HG03565 (cell line): ENCODE data around the gene USP6.
"Not testable (repeated sequence)": the region's sequence is repeated elsewhere in the genome, so short reads cannot be mapped to it uniquely, and the experiment has no call there.

ENCODE experiments used
- ATAC-seq: cut with Tn5 transposase; IDR thresholded peaks from one replicate; pipeline ENCODE4 v1.9.1; 2021; ENCODE audit warnings: mild to moderate bottlenecking, moderate library complexity; ENCODE audit not compliant: unreplicated experiment

Gene USP6

DNA sequence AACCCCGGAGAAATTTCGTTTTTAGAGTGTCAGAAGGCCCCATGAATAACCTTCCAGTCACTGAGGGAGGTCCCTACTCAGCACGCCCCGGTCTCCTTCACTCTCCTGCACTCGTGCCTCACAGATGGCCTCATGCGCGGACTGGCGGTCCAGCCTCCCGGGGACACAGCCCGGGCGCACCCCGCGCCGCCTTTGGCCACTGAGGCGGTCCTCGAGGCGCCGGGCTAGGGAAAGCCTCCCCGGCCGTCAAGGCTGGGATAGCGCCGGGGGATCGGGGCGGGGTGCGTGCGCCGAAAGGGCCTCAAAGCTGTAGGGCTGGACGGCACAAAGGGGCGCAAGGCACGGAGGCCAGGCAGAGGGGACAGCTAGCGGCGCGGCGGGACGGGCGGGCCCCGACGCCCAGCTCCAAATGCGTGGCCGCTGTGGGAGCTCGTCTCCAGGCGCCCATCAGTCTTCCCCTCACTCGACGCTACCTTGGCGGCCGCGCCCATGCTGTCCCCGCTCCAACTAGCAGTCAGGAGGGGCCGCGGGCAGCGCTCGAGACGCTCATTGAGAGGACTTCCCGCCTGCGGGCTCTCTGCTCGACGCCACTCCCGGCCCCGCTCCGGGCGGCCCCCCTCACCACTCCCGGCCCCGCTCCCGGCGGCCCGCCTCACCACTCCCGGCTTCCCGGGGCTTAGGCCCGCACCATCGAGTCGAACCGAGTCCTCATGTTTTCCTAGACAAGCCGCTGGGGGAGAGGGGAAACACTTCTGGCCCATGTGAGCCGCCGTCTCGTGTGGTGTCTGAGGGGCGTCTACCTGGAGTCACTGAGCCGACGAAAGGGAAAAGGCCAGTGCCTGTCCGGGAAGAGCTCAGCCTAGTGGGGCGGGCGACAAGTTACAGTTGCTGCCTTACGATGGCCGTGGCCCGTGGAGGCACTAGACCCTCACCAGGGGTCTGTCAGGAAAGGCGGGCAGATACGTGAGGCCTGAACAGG, at the start of gene USP6:
Gene USP6, plus strand, starts transcription at position 360 of the 979 bp plus-strand sequence. CDS start 14,336 bp downstream, outside the sequence.
- no peak for ATAC-seq

- ATAC-seq = no peak
These were observed 47.6 kb upstream of the USP6 start for GRCh38 chr17:5068236-5068635.

- ATAC-seq = no peak
These were observed 46.1 kb upstream of the USP6 start for GRCh38 chr17:5069724-5070123.

GRCh38 chr17:5075472-5075871, 40.4 kb upstream of the USP6 start:
- not testable (repeated sequence) for ATAC-seq

- not testable (repeated sequence) for ATAC-seq
These were observed 38.6 kb upstream of the USP6 start for GRCh38 chr17:5077275-5077674.

DNA sequence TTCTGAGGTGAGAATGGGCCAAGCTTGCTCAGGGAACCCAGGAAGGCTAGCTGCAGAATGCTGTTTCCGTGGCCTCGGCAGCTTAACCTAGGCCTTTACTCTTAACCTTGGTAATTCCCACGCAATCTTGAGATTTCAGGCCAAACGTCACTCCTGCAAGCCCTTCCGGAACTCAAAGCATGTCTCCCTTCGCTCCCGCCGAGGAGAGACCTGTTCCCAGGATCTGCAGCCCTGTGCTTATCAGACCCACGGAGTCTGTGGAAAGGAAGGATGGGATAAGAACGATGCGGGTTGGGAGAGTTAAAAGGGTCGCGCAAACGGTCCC, 38.1 kb upstream of the USP6 start:
- no peak for ATAC-seq

DNA sequence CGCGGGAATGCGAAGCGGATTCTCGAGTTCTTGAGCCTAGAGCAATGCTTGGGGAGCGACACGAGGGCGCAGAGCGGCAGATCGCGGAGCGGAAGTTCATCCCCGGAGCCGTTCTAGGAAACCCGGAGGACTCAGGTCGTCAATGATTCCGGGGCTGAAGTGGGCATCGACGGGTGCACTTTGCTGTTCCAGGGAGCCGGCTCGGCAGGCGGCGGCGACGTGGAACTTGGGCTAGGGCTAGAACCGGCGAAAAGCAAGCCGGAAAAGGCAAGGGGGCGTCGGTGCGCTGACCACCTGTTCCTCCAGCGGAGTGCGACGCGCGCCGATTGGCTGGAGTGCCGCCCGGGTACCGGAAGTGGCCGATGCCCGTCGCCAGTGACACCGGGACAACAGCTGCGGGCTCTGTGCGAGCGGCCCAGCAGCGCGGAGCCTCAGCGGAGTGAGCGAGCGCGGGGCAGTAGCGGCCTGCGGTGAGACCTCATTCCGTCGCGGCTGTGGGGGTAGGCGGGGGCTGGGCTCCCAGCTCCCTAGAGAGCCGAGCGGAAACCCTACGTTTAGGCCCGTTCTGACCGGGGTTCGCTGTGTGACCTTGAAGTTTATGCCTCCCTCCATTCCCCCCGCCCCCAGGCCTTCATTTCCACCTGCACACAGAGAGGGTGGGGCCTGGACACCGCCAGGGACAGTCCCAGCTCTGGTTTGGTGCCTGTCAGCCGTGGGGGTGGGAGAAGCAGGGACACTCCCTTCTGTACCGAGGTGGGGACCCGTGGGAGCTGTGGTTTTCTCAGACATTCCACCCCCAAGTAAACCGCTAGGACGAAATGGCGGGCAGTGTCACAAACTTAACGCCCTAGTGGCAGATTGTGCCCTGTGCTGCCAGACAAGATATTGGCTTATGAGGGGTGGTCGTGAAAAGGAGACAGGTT, 37.5 kb upstream of the USP6 start, which contains the start of gene ZFP3:
Gene ZFP3, plus strand, starts transcription at position 362 of the 923 bp plus-strand sequence. CDS start 13,038 bp downstream, outside the sequence.
- ATAC-seq = peak; percentile 62

GRCh38 chr17:5080591-5080990, 35.2 kb upstream of the USP6 start:
- ATAC-seq = no peak

DNA sequence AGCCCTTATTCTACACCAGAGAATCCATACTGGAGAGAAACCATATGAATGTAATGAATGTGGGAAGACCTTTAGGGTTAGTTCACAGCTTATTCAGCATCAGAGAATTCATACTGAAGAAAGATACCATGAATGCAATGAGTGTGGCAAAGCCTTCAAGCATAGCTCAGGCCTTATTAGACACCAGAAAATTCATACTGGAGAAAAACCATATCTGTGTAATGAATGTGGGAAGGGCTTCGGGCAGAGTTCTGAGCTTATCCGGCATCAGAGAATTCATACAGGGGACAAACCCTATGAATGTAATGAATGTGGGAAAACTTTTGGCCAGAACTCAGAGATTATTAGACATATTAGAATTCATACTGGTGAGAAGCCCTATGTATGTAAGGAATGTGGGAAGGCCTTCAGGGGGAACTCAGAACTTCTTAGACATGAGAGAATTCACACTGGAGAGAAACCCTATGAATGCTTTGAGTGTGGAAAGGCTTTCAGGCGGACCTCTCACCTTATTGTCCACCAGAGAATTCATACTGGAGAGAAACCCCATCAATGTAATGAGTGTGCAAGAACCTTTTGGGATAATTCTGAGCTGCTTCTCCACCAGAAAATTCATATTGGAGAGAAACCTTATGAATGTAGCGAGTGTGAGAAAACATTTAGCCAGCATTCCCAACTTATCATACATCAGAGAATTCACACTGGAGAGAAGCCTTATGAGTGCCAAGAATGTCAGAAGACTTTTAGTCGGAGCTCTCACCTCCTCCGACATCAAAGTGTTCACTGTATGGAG, 23.4 kb upstream of the USP6 start:
- ATAC-seq = no peak

- ATAC-seq = no peak
These were observed 19.1 kb upstream of the USP6 start for GRCh38 chr17:5096731-5097100.

DNA sequence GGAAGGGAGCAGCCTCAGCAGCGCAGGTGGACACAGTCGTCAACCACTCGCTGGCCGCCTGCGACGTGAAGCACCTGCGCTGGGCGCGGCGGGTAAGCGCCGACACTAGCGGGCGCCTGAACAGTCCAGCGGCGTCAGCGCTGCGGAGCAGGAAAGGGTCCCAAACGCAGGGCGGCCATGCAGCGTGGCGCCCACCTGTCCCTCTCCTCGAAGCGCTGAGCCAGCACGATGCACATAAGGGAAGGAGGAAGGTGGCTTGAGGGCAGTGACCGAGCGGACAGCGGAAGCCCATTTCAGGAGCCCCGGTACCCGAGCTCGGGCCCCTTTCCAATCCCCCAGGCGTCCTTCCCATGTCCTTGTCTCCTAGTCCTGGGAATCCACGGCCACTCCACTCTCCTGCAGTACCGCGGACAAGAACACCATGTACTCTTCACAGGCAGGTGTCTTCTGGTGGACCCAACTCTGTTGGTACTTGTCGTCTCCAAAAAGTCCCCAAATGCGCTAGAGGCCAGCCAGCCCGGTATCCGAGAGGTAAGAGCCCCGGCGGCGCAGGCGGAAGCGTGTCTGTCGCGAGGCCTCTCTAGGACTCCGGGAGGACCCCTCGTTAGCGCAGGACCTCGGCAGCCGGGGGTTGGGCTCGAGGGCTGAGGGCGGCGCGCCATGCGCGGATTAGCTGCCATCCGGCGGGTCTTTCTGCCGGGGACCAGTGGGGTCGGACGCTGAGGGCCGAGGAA, 18.6 kb upstream of the USP6 start:
- ATAC-seq = no peak

DNA sequence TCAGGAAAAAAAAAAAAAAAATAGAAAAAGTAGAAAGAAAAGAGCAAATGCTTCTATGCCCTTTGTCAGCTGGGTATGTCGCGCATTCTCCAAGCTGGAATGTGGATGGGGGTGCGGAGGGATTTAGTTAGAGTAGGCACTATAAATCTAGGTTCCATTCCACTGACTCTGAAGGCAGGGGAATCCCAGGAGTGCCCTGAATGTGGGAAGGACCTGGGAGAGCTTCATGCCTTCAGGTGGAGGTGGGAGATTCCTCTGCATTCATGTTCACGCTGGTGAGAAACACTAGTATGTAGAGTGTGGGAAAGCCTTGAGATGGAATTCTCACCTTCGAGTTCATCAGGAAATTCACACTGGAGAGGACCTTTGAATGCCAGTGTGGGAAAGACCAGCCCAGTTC, 16.6 kb upstream of the USP6 start:
- ATAC-seq = no peak

DNA sequence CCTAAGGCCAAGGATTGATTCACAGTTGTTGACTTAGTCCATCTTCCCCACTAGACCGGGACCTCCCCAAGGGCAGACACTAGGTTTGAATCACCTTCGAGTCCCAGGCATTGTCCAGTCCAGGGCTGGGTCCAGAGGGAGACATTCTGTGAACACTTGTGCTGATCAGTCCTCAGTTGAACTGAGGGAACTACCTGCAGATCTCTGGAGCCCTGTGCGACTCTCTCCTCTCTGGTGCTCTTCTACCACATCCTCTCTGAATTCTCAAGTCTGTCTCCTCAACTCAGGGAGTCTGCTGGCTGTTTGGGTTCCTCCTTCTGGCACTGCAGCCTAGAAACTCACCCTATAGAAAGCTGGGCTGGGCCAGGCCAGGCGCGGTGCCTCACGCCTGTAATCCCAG, 15.0 kb upstream of the USP6 start:
- no peak for ATAC-seq

GRCh38 chr17:5110816-5111215, 5.0 kb upstream of the USP6 start:
- no peak for ATAC-seq

GRCh38 chr17:5111402-5112204, 4.2 kb upstream of the USP6 start, which contains the start of gene ZNF232:
TSS of gene ZNF232 (minus strand) at chr17:5111878. CDS start at chr17:5111822, 56 bp downstream.
- ATAC-seq = peak; percentile 87

DNA sequence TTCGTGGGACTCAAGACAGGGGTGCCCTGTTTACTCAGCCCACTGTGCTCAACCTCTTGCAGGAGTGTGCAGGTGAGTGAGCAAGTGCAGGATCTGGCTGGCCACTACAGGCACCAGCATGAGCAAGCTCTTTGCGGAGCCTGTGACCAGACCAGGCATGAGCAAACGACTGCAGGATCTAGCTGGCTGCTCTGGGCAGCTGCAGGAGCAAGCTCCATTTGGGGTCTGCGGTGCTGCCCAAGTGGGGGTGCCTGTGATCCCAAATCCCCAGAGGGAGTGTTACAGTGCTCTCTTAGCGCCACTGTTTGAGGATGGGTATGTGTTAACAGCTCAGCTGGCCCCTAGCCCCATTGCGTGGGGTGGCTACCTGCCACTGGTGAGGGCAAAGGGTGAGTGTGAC, 2.4 kb downstream of the USP6 start:
- ATAC-seq = no peak

DNA sequence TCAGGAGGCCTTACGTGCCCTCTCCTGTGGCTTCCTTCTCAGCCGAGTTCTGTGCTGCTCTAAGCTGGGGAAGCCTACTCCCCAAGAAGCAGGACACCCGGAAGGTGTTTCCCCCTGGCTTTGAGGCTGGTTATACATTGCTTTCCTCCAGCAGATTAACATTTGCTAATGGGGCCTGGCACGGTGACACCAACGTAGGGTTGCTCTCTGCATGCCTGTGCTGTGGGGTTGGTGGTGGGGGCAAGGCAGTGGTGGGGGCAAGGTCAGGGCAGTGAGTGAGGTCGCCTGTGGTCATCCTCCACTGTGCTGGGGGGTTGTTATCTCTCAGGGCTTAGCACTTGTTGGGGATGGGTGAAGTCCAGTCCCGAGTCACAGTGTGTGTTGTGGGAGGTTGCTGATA, 4.2 kb downstream of the USP6 start:
- no peak for ATAC-seq

GRCh38 chr17:5120436-5121185, 4.8 kb downstream of the USP6 start:
- not testable (repeated sequence) for ATAC-seq
